ENCODE measurements around the gene TNF.

The TNF gene

GRCh38 chr6:31573239-31574105, 1.9 kb upstream of the TNF start:
- no peak for DNase-seq

GRCh38 chr6:31574106-31575061, 981 bp upstream of the TNF start:
- DNase-seq = no peak

GRCh38 chr6:31575952-31576685, 754 bp downstream of the TNF start:
- no peak for DNase-seq

- no peak for DNase-seq
Measured at GRCh38 chr6:31576897-31577578, 1.7 kb downstream of the TNF start.

GRCh38 chr6:31577579-31577966, 2.2 kb downstream of the TNF start:
- DNase-seq = no peak

GRCh38 chr6:31578184-31579118, 3.1 kb downstream of the TNF start:
- DNase-seq = no peak

GRCh38 chr6:31579119-31579505, 3.7 kb downstream of the TNF start:
- DNase-seq = no peak

GRCh38 chr6:31579546-31580437, 4.4 kb downstream of the TNF start:
- DNase-seq = no peak

GRCh38 chr6:31580438-31580740, 5.0 kb downstream of the TNF start:
- no peak for DNase-seq

GRCh38 chr6:31580807-31581433, 5.6 kb downstream of the TNF start:
- DNase-seq = peak; percentile 81

GRCh38 chr6:31581434-31582229, 6.3 kb downstream of the TNF start:
- no peak for DNase-seq

GRCh38 chr6:31582230-31582643, 6.9 kb downstream of the TNF start, which contains the start of gene LTB:
TSS of gene LTB (minus strand) at chr6:31582424. CDS start at chr6:31582417, 7 bp downstream.
- DNase-seq = no peak

- no peak for DNase-seq
Measured at GRCh38 chr6:31585491-31585890, 10.1 kb downstream of the TNF start.

GRCh38 chr6:31586008-31586407, 10.6 kb downstream of the TNF start, which contains the start of gene LST1:
TSS of gene LST1 (plus strand) at chr6:31586277. CDS start at chr6:31587300, 1,023 bp downstream.
- no peak for DNase-seq

- DNase-seq = no peak
Measured at GRCh38 chr6:31586599-31587281, 11.4 kb downstream of the TNF start.

- no peak for DNase-seq
Measured at GRCh38 chr6:31587791-31588777, 12.7 kb downstream of the TNF start.
